Body of pancreas (tissue), 4 donors: ENCODE data around the gene CCER1.

Experiments used
- POLR2A ChIP-seq, 3 donors: fragments of 450-650 bp; IDR thresholded peaks; one replicate each; pipeline ENCODE4 v1.6.1; 2016; ENCODE audit warnings: antibody characterized with exemption in 3 of 3, mild to moderate bottlenecking in 2 of 3
- TF ChIP-seq, protein P1 (sequence below), 7 experiments: fragments of 450-650 bp in 4 of 7; fragments of 200-600 bp in 3 of 7; sonication (generic) in 3 of 7; IDR thresholded peaks; one replicate each; pipeline ENCODE4 v1.5.1; 2016 to 2019; ENCODE audit warnings: antibody characterized with exemption in 7 of 7

GRCh38 chr12:90915353-90915752 lies 39.6 kb downstream of the CCER1 start:
- TF ChIP-seq, protein P1, sequence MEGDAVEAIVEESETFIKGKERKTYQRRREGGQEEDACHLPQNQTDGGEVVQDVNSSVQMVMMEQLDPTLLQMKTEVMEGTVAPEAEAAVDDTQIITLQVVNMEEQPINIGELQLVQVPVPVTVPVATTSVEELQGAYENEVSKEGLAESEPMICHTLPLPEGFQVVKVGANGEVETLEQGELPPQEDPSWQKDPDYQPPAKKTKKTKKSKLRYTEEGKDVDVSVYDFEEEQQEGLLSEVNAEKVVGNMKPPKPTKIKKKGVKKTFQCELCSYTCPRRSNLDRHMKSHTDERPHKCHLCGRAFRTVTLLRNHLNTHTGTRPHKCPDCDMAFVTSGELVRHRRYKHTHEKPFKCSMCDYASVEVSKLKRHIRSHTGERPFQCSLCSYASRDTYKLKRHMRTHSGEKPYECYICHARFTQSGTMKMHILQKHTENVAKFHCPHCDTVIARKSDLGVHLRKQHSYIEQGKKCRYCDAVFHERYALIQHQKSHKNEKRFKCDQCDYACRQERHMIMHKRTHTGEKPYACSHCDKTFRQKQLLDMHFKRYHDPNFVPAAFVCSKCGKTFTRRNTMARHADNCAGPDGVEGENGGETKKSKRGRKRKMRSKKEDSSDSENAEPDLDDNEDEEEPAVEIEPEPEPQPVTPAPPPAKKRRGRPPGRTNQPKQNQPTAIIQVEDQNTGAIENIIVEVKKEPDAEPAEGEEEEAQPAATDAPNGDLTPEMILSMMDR (IDR thresholded peaks at IDR 0.05): no peak
- no peak for TF ChIP-seq POLR2A (IDR thresholded peaks at IDR 0.05)
